HG03108 (cell line): ENCODE data around the gene RAD18.

Experiments
- ATAC-seq: cut with Tn5 transposase; IDR thresholded peaks from one replicate; pipeline ENCODE4 v1.9.1; 2021; ENCODE audit warnings: moderate library complexity; ENCODE audit not compliant: unreplicated experiment

The RAD18 gene

DNA sequence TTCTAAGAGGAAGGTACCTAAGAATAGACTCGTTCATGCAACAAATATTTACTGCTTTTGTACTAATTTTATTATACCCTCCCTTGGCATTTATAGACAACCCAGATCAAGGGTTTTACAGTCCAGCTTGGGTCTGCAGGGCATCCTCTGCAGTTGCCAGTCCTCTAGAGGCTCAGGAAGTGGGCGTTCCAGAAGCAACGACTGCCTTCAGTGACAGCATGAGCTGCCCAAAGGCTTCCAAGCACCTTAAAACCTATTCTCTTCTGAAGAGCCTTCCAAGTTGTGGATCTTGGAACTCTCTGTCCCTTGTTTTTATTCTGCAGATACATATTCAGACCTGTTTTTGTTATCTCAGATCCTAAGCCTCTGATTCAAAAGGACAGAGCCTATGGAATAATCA is 95.6 kb downstream of the RAD18 start:
- no peak for ATAC-seq

DNA sequence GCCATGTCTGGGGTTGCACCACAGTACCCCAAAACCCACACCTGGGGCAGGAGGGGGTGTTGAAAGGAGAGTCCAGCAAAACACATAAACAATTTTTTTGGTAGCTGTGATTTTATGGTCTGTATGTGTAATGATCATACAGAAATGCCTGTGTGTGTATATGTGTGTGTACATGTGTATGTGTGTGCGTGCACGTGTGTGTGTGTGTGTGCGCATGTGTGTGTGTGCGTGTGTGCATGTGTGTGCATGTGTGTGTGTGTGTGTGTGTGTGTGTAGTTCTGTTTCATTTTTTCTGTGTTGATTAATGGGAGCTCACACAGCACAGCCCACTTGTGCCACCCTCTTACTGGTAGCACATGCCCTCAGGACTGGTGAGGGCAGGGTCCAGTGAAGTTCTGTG is 97.6 kb downstream of the RAD18 start:
- ATAC-seq, result no peak

DNA sequence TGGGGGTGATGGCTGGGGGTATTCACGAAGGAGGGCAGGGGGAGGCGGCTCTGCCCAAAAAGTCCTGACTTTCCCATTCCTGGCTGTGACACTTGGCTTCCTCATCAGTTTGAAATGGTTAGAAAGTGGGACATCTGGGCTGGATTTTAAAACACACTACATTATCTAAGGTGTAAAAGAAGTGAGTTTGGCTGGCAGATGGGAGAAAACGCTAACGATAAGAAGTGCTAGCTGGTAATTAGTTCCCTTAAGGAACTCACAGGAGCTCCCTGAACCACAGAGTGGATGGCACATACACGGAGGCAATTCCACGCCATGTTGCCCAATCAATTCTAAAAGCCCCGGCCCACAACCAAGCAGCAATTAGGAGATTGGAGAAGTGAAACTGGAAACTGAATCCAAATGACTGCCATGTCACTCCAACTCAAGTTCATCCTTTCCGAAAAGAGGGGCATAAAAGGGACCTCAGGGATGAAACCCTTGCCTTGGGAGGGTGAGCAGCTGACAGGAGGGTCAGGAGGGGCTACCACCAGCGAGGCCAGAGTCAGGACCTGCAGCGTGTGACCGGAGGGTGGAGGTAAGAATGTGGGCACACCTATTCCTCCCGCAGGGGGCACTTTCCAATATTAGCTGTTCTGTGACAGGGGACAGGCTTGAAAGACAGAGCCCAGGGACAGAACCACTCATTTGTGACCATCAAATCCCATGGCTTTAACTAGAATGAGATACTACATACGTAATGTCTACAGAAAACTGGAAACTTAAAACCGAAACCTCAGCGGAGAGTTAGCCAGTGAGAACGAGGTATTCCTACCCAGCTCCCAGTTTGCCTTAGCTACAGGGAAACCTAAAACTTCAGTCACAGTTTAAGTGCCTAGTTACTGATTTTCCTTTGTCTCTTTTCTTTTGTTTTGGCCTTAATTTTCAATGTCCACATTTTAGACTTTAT is 98.6 kb downstream of the RAD18 start:
- no peak for ATAC-seq

DNA sequence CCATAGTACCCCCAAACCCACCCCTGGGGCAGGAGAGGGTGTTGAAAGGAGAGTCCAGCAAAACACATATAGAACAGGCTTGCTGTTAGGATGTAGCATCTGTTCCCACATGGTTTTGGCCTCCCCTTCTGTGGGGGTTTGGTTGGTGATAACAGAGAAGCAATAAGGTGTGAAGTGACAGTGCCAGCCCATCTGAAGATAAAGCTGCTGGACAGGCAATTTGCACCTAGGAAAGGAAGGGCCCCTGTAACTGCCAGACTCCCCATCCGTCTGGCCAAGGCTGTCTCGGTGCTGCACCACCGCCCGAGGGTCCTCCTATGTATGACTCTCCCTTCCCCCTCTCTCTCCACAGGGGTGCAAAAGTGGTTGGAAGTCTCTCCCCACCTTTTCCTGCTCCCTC is 99.4 kb downstream of the RAD18 start:
- ATAC-seq, result no peak

DNA sequence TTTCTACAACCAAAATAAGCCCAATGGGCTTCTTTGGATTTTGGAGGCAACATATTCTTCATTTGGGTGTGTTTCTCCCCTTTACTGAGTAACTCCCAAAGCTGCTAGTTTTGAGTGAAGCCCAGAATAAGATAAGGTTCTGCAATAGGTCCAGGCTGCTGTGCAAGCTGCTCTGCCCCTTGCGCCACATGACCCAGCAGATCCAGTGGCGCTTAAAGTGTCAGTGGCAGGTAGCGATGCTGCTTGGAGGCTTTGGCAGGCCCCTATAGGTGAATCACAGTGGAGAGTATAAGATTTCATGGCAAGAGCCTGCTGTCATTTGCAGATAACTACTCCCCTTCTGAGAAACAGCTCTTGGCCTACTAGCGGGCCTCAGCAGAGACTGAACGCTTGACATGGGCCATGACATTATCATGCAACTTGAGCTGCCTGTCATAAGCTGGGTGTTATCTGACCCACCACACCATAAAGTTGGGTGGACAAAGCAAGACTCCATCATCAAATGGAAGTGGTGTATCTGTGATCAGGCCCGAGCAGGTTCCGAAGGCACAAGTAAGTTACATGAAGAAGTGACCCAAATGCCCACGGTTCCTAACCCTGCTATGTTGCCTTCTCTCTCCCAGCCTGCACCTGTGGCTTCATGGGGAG is 105.4 kb downstream of the RAD18 start:
- no peak for ATAC-seq

DNA sequence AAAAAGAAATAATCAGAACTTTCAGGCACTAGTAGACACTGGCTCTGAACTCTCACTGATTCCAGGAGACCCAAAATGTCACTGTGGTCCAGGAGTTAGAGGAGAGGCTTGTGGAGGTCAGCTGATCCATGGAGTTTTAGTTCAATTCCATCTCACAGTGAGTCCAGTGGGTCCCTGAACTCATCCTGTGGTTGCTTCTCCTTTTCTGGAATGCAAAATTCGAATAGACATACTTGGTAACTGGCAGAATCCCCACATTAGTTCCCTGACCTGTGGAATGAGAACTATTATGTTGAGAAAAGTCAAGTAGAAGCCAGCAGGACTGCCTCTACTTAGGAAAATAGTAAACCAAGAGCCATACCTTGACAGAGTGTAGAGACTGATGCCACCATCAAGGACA is 106.6 kb downstream of the RAD18 start:
- no peak for ATAC-seq

DNA sequence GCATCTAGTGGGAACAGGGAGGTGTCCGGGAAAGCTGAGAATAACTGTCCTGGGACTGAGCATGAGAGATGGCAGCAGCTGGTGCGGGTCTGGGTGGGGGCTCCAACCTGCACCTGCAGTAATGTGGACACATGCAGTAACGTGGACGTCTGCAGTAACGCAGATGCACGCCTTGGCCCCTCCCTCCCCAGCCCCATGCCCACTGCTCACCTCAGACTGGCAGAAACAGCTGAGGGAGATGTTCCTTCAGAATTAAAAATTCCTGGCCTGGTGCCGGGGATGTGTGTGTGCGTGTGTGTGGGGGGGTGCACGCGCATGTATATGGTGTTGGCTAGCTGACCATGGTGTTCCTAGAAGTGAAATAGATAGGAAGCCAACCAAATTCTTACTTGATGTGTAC is 107.2 kb downstream of the RAD18 start:
- ATAC-seq, result no peak

DNA sequence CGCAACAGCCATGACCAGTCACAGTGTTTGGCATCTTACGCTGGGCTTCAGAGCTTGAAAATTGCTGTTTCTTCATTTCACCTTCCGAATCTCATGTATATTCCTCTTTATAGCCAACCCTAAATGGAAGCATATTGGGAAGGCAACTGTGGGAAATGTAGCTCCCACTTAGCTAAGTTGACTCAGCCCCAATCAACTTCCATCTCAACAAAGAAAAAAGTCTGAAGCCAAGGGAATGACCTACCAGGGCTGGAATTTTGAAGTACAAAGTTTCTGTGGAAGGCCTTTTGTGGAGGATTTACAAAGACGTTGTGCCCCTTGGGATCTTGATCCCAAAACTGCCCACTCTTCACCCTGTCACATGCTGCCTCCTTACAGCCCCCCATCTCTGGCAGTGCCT is 108.6 kb downstream of the RAD18 start:
- ATAC-seq, result no peak

DNA sequence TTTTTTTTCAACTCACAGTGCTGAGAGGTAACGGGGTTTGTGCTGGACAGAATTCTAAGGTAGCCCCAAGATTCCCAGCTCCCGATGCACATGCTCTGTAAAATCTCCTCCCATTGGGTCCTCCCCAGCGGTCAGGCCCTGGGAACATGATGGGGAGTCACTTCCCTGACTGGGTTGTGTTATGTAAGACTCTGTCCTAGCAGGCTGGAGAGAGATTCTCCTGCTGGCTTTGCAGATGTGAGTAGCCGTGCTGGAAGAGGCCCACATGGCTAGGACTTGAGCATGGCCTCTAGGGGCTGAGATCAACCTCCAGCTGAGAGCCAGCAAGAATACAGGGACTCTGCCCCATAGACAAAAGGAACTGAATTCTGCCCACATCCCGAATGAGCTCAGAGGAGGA is 110.2 kb downstream of the RAD18 start:
- ATAC-seq, result no peak

DNA sequence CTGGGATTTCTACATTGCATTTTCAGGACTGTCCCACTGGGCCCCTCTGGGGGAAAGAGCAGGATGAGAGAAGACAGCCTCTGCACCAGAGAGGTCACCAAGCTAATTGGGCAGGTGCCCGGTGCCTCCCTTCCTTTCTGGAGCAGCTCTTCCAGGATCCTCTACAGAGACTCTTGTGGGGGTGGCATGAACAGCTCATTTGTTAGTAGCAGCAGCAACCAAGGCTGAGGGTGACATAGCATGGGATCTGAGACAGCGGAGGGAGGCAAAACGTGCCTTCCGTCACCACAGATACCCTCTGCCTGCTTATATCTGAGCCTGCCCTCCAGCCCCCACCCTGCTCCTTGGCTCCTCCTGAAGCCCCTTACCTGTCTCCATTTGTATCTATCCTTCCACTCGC is 110.8 kb downstream of the RAD18 start:
- no peak for ATAC-seq

DNA sequence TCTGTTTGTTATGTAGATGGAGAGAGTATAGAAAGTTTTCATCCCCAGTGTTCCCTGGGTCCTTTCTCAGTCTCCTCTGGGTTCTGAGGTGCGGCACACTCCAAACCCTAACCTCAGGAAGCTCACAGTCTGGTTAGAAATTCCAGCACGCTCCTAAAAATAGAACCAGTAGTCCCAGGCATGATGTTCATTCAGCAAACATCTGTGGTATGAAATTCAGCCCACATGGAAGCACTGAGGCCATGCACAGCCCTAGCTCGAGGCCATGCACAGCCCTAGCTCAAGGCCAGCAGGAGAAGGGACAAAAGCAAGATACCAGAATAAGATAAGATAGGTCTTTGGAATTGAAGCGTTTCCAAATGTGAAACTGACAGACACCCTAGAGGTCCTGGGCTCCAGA is 111.6 kb downstream of the RAD18 start:
- ATAC-seq, result no peak

DNA sequence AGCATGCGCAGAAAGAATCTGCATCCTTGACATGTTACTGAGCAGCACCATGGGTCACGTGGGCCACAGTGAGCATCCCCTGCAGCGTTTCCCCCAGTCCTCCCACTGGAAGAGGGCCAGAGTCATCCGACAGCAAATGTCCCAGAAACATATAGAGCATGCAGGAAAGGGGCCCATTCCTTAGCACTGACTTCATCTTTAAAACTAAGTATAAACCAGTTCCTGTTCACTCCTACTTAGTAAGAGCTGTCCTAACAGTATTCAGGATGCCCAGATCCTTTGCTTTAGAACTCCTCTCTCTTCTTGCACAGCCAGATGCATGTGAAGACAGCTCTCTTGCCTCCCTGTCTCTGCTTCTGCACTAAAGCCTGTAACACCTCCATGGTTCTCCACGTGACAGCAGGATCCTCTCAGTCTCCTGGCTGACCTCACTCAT is 114.6 kb downstream of the RAD18 start:
- no peak for ATAC-seq

DNA sequence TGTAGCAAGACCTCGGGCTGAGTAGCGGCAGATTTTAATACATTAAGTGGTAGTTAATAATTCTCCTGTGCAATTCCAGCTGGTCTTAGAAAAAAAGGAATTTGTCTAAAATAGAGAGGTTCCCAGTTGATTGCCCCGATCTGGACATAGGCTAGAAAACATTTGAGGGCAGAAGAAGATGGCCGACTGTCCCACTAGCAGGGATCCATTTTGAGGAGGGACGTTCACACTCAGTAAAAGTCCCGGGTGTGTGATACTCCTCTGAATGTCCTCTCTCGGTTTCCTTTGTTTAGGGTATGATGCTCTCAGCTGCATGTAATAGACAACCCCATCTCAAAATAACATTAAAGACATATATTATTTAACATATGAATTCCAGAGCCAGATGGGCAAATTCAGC is 116.0 kb downstream of the RAD18 start:
- no peak for ATAC-seq

DNA sequence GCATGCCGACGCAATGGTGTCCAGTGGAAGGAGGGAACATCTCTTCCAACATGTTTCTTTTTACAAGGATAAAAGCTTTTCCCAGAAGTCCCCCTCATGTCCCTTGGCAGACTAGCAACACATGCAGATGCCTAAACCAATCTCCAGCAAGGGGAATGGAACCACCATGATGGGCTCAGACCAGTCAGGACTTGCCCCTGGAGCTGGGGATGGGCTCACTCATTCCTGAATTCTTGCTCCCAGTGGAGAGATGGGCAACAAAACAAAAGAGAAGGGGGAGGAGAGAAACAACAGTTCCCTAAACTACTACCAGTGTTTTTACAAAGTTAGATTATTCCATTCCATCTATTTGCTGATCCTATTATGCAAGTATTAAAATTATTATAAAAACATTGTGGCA is 117.1 kb downstream of the RAD18 start:
- ATAC-seq, result no peak

DNA sequence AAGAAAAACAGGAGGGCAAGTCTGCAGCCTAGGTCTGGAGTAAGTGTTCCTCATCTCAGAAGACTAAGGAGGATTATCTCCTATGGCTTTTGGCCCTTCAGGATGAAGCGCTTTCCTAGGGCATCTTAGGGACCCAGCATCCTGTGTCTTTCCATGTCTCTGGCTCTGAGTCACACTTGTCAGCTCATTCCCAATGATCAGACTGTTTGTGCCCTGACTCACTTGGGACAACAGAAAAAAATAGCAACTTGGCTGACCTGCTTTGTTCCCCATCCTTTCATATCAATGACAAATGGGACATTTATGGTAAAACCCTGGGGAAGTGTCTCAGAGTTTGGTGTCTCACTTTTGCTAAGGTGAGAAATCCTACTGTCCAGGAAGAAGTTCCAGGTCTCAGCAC is 117.6 kb downstream of the RAD18 start:
- ATAC-seq, result no peak

DNA sequence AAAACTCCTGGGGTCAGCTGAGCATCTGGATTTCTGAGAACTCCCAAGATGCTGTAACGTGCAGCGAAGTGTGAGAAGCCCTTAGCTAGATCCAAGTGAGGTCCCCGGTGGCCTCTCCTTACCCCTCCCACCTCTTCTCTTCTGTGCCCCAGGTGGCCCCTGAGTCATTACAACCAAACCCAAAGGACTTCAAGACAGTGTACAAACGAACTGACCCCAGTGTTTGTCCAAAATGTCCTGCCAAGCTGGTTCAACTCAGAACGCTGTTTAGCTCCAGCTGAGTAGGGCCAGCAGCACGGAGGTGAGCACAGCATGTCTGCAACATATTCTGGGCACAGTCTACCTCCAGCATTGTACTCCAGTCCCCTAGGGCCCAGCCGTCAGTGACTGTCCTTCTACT is 119.9 kb downstream of the RAD18 start:
- ATAC-seq, result no peak

DNA sequence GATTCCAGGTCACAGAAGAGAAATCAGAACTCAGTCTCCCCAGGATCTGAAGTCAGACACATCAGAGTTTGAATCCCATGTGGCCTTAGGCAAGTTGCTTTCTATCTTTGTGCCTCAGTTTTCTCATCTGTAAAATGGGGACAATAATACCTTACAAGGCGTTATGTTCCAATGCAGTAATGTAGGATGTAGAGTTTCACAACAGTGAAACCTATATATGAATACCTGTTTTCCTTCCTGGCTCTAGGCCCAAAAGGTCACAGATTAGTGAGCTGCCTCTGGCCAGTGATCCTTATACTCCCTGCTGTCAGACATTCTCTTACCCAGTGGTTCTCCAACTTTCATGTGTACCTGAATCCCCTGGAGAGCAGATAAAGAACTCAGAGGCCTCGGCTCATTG is 121.0 kb downstream of the RAD18 start:
- ATAC-seq, result no peak

DNA sequence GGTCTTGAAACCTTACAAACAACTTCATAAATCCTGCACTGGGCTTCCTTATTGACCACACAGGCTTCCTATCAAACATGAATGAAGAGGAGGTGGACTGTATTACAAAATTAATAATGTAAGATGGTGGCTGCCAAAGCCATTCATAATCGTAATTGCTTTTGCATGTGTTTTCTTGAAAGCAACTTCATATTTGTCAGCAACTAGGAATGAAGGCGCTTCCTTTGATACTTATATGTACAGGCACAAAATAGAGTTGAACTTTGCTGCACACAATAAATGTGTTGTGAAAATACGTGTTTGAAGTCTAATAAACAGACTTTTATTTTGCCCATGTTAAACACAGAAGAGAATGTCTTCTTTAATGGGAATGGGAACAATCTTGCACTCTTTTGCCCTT is 121.8 kb downstream of the RAD18 start:
- no peak for ATAC-seq

DNA sequence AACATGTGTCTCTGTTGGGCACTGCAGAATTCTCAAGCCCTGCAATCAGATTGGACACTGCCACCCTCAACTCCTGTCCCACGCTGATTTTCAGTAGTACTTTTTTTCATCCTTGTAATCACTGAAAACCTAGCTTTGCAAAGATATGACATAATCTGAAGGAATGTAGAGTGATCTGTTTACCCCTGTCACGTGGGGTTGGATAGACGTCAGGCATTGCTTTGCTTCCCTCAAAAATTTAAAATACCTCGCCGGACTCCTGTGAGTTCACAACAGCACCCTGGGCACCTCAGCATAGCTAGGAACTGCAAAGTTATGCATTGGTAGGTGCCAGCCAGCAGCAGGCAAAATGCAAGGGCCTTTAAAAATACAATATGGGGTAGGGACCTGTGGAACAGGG is 122.7 kb downstream of the RAD18 start:
- ATAC-seq, result no peak

DNA sequence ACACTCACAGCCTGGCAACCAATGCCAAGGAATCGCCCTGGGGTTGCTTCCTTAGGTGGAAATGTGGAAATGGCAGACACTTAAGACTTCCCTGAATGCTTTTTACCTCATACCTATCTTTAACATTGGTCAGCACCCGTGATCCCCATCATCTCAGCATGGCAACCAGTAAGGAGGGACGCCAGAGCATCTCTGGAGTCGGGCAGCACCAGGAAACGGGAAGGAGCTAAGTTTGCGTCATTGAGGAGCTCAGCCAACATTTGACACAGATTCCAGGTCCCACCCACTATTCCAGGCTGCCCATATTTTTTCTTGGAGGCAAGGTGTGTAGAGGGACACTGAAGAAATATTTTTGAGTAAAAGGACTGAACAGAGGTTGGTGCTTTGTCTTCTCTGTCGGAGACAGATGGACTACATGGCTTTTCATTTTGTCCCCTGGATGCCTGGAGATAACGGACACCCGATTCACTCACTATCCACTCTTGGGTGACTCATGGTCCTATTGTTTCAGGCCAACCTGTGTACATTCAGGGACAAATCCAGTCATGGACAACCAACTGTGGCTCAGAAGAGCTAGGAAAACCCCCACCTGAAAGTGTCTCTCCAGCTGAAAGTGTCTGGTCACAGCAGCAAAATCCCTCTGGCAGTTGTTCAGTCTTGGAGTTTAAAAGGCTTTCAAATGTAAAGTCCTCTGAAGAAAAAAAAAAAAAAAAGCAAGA is 123.5 kb downstream of the RAD18 start:
- ATAC-seq, result no peak

DNA sequence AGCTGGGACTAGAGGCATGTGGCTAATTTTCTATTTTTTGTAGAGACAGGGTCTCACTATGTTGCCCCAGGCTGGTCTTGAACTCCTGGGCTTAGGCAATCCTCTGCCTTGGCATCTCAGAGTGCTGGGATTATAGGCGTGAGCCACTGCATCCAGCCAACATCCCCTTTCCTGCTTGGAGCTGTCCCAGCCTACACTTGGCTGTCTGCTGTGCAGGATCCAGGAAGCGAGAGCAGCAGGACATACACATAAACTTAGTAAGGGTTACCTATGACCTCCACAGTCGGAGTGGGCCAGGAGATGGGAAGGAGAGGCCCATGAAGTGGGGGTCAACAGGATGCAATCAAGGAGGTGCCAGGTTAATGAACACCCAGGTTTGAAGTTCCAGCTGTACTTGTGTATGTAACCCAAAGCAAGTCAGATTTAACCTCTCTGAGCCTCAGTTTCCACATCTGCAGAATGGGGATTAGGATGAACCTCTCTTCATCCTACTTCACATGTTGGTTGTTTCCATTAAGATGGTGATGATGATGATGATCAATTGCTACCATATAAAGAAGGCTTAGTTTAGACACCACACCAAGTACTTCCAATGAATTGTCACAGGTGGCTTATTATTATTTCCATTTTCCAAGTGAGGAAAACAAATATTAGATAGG is 124.4 kb downstream of the RAD18 start:
- no peak for ATAC-seq
